NCI-H524 treated with DMSO at 0.1 percent for 48 hours (cell line): ENCODE data around the gene NPR3.
A peak's percentile ranks its signal among the peaks of the same experiment; 100 is the strongest.

Experiments used
- DNase-seq: peaks from one replicate; lab custom pipeline; 2025; lab: John Stamatoyannopoulos, UW

NPR3 gene

GRCh38 chr5:32710550-32711361 lies at the start of gene NPR3:
Gene NPR3 (plus strand): TSS chr5:32711321. CDS start chr5:32711777, 456 bp downstream.
- no peak for DNase-seq

GRCh38 chr5:32664523-32664922 lies 46.6 kb upstream of the NPR3 start:
- DNase-seq = no peak

DNA sequence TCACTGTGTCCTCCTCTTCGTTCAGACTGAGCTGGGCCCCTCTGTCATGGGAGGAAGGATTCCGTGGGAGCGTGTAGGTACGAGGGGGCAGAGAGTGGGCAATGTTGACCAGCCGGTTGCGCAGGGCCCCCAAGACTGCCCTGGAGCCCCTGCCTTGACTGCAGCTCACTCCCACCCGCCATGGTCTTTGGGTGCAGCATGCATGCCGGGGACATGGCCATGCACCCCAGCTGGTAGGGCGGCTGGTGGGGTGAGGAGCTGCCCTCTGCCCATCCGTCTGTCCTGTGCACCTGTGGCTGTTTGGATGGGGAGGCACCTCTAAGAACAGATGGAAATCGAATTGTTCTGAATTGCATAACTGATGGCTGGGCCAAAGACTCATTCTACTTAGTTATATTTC lies 42.6 kb upstream of the NPR3 start:
- DNase-seq = no peak

DNA sequence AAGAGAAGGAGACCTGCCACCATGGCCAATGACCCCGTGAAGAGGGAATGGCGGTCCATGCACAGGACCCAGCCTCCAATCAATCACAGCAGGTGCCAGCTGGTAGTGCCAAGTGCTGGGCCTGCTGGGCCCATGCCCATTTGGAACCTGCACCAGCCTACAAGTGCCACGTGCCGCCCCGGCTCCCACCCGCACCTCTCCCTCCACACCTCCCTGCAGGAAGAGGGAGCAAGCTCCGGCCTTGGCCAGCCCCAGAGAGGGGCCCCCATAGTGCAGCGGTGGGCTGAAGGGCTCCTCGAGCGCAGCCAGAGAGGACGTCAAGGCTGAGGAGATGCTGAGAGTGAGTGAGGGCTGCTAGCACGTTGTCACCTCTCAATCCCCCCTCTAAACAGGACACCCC lies 37.8 kb upstream of the NPR3 start:
- no peak for DNase-seq

DNA sequence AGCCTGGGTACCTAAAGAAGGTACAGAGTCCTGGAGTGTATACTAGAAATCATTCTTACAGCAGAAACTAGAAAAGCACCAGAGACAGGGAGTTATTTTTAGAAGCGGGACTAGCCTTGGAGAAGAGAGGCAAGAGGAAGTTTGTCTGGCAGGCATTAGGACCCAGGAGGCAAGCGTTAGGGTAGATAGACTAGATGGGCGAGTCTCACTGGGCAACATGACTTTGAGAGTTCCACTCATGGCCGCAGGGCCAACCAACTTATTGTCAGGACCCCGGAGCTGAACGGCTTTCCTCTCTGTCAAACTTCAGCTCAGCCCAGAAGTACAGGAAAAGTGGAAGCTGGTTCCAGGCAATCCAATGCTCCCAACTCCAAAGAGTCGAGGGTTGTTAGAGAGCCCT lies 34.1 kb upstream of the NPR3 start:
- no peak for DNase-seq

GRCh38 chr5:32678472-32678871 lies 32.6 kb upstream of the NPR3 start:
- no peak for DNase-seq

DNA sequence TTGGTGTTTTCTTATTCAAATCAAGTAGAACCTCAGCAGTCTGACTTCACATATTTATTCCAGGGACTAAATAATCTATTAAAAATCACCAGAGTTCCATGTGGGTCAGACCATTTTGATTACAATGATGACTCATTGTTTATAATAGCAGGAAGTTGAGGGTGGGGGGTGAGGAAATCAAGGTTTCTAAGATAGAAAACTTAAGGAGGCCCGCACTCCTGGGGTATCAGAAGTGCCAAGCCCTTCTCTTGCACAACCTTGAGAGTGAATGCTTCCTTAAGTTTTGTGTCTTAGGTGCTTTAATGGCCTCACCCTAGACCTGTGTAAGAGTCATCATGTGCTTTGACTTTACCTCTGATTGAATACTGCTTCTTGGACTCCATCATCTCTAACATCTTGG lies 31.9 kb upstream of the NPR3 start:
- DNase-seq = no peak

GRCh38 chr5:32680183-32680582 lies 30.9 kb upstream of the NPR3 start:
- DNase-seq = no peak

GRCh38 chr5:32683125-32683524 lies 28.0 kb upstream of the NPR3 start:
- no peak for DNase-seq

- DNase-seq = no peak
These were observed 26.9 kb upstream of the NPR3 start for GRCh38 chr5:32684260-32684659.

DNA sequence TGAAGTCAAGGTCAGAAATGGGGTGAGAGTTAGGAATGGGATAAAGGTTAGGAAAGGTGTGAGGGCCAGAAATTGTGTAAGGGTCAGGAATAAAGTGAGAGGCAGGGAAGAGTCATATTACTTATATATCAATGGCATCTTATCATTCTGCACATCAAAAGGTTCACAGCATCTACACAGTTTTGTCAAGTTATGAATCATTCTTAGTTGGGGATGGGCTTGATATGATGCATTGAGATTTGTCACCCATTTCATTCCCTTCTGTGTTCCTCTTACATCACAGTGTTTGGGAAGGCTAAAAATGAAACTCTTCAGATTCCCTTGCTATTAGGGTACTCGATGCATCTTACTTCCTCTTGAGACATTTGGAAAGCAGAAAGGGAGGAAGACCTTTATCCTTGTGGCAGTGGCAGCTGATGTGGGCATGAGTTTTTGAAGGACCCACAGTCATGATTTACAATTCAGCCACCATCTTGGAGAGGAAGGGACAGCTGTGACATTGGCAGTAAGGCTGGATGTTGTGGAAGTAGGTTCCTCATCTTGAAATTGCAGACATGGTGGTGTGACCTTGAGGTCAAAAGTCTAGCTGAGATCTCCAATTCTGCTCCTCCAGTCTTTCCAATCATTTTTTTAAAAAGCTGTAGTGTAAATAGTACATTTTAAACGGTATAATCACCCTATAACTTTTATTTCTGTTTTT lies 24.2 kb upstream of the NPR3 start:
- DNase-seq = no peak

DNA sequence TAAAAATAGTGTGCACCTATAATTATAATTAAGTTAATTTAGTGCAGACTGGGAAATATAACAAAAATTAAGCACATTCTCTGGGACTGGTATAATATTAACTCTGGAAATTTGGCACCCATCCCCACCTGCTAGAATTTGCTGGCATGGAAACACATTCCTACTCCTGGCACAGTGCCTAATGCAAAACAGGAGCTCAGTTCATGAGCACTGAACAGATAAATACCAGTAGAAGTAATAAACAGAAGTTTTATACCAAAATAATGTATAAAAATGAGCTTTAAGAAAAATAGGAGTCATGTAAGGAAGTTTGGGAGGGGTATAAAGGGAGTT lies 23.7 kb upstream of the NPR3 start:
- DNase-seq = no peak

DNA sequence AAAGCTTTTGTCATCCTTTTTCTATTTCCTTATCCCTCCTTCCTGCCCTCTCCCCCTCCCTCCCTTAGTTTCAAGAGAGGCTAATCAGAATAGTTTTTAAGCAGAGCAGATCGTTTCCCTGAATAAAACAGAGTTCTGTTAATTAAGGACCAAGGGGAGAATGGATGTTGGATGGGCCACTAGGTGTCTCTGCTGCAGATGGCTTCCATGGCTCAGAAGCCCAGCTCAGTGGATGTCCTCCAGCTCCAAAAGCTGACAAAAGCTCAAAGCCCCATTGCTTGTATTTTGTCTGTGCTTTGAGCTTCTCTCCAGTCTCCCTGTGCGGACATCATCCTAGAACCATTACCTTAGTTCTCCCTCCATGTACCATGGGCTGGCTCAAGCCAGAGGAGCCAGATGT lies 21.0 kb upstream of the NPR3 start:
- DNase-seq = no peak

- DNase-seq = no peak
These were observed 20.5 kb upstream of the NPR3 start for GRCh38 chr5:32690666-32691065.

GRCh38 chr5:32692036-32692746 lies 18.9 kb upstream of the NPR3 start:
- no peak for DNase-seq

GRCh38 chr5:32703957-32704356 lies 7.2 kb upstream of the NPR3 start:
- DNase-seq = no peak

- no peak for DNase-seq
These were observed 3.6 kb upstream of the NPR3 start for GRCh38 chr5:32707418-32707997.

GRCh38 chr5:32708949-32709348 lies 2.2 kb upstream of the NPR3 start:
- no peak for DNase-seq

DNA sequence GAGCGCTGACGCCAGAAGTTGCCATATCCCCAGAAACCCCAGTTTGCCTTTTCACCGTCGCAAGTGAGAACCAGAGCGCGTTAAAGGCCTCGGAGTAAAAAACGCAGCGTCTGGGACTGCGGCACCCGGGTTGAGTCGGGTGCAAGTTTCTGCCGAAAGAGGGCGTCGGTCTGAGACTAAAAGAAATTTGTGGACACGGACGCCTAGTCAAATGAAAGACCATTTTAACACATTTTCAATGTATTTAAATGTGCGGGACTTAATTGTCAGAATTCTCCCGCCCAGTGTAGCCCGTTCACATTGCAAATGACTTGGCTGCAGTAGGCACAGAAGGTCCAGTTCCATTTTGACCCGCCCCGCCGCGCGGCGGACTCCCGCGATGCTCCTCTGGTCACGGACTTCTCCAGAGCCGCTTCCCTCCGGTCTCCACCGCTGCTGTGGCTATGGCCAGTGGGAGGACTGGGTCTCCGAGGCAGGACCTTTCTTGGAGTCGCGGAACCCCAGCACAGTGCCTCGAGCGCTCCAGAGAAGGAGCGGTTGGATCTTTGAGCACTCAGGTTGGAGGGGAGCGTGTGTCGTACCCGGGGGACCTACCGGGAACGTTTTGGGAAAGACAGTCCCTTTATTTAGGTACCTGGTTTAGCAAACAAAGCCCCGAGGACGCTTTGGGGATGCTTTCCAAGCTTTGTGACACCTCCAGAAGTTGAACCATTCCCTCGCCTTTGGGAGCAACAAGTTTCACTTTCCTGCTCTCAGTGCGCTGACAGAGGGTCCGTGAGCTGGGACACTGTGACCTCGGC lies 1.2 kb upstream of the NPR3 start:
- peak; percentile 48 for DNase-seq

DNA sequence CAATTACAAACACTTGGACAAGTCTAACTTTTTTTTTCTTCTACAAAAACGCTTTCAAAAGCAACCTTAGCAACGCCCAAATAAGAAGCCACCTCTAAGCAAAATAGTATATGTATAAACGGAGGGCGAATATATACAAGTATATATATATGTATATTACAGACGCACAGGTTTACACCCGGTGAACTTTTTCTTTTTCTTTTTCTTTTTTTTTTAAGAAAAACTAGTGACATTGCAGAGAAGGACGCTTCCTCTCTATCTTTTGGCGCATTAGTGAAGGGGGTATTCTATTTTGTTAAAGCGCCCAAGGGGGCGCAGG lies 200 bp downstream of the NPR3 start:
- no peak for DNase-seq

DNA sequence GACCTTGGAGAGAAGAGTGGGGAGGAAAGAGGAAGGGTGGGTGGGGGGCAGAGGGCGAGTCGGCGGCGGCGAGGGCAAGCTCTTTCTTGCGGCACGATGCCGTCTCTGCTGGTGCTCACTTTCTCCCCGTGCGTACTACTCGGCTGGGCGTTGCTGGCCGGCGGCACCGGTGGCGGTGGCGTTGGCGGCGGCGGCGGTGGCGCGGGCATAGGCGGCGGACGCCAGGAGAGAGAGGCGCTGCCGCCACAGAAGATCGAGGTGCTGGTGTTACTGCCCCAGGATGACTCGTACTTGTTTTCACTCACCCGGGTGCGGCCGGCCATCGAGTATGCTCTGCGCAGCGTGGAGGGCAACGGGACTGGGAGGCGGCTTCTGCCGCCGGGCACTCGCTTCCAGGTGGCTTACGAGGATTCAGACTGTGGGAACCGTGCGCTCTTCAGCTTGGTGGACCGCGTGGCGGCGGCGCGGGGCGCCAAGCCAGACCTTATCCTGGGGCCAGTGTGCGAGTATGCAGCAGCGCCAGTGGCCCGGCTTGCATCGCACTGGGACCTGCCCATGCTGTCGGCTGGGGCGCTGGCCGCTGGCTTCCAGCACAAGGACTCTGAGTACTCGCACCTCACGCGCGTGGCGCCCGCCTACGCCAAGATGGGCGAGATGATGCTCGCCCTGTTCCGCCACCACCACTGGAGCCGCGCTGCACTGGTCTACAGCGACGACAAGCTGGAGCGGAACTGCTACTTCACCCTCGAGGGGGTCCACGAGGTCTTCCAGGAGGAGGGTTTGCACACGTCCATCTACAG lies 760 bp downstream of the NPR3 start:
- no peak for DNase-seq
